ENCODE results near the gene IVNS1ABP. TPM values are rescaled to one million over a fixed set of nuclear protein-coding genes. Genes with fewer than 3 reads are reported as not detected.

The IVNS1ABP gene
- total and polyA plus RNA-seq, 2 of the 13 experiments (the other 11 are each of a cell fraction or from before 2014, with no cell fraction given) = 49.1 to 51.7 TPM

- TF ChIP-seq, protein P1, sequence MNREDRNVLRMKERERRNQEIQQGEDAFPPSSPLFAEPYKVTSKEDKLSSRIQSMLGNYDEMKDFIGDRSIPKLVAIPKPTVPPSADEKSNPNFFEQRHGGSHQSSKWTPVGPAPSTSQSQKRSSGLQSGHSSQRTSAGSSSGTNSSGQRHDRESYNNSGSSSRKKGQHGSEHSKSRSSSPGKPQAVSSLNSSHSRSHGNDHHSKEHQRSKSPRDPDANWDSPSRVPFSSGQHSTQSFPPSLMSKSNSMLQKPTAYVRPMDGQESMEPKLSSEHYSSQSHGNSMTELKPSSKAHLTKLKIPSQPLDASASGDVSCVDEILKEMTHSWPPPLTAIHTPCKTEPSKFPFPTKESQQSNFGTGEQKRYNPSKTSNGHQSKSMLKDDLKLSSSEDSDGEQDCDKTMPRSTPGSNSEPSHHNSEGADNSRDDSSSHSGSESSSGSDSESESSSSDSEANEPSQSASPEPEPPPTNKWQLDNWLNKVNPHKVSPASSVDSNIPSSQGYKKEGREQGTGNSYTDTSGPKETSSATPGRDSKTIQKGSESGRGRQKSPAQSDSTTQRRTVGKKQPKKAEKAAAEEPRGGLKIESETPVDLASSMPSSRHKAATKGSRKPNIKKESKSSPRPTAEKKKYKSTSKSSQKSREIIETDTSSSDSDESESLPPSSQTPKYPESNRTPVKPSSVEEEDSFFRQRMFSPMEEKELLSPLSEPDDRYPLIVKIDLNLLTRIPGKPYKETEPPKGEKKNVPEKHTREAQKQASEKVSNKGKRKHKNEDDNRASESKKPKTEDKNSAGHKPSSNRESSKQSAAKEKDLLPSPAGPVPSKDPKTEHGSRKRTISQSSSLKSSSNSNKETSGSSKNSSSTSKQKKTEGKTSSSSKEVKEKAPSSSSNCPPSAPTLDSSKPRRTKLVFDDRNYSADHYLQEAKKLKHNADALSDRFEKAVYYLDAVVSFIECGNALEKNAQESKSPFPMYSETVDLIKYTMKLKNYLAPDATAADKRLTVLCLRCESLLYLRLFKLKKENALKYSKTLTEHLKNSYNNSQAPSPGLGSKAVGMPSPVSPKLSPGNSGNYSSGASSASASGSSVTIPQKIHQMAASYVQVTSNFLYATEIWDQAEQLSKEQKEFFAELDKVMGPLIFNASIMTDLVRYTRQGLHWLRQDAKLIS (CRISPR knock-in tag; IDR thresholded peaks at IDR 0.05) = no peak
- TF ChIP-seq CHCHD3 (CRISPR knock-in tag; IDR thresholded peaks at IDR 0.05) = no peak
- peak; percentile 47 for TF ChIP-seq ZNF18 (CRISPR knock-in tag; IDR thresholded peaks at IDR 0.05; ENCODE audit: insufficient replicate concordance)
- TF ChIP-seq GTF2F1 (IDR thresholded peaks at IDR 0.05; ENCODE audit: low read length) = no peak
- no peak for TF ChIP-seq SYNCRIP (IDR thresholded peaks at IDR 0.05; ENCODE audit: insufficient read depth, low read depth, low read length)
- TF ChIP-seq, protein P2, sequence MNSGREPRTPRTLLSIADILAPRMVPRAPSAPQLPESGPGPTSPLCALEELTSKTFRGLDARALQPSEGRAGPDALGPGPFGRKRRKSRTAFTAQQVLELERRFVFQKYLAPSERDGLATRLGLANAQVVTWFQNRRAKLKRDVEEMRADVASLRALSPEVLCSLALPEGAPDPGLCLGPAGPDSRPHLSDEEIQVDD (CRISPR knock-in tag; IDR thresholded peaks at IDR 0.05; ENCODE audit: borderline replicate concordance) = no peak
- no peak; the same call in 1 of the 2 replicates for TF ChIP-seq SRY (CRISPR knock-in tag; IDR thresholded peaks at IDR 0.05)
- no peak for TF ChIP-seq NR2F1 (CRISPR knock-in tag; IDR thresholded peaks at IDR 0.05)
- no peak for TF ChIP-seq KLF6 (CRISPR knock-in tag; IDR thresholded peaks at IDR 0.05)
- TF ChIP-seq, protein P3, sequence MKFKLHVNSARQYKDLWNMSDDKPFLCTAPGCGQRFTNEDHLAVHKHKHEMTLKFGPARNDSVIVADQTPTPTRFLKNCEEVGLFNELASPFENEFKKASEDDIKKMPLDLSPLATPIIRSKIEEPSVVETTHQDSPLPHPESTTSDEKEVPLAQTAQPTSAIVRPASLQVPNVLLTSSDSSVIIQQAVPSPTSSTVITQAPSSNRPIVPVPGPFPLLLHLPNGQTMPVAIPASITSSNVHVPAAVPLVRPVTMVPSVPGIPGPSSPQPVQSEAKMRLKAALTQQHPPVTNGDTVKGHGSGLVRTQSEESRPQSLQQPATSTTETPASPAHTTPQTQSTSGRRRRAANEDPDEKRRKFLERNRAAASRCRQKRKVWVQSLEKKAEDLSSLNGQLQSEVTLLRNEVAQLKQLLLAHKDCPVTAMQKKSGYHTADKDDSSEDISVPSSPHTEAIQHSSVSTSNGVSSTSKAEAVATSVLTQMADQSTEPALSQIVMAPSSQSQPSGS (CRISPR knock-in tag; IDR thresholded peaks at IDR 0.05) = no peak
- TF ChIP-seq HOXA7 (CRISPR knock-in tag; IDR thresholded peaks at IDR 0.05) = no peak
- no peak for TF ChIP-seq ZEB1 (IDR thresholded peaks at IDR 0.05; ENCODE audit: insufficient replicate concordance, low read depth)
- no peak for TF ChIP-seq ZSCAN31 (CRISPR knock-in tag; IDR thresholded peaks at IDR 0.05; ENCODE audit: low read depth)
- TF ChIP-seq ZBTB3 (CRISPR knock-in tag; IDR thresholded peaks at IDR 0.05; ENCODE audit: borderline replicate concordance, low read depth) = no peak
- TF ChIP-seq MTA1 (CRISPR knock-in tag; IDR thresholded peaks at IDR 0.05; ENCODE audit: borderline replicate concordance) = no peak
- TF ChIP-seq KLF13 (CRISPR knock-in tag; IDR thresholded peaks at IDR 0.05) = no peak
- TF ChIP-seq ZNF652 (CRISPR knock-in tag; IDR thresholded peaks at IDR 0.05; ENCODE audit: borderline replicate concordance, low read depth) = no peak
- TF ChIP-seq, protein P4, sequence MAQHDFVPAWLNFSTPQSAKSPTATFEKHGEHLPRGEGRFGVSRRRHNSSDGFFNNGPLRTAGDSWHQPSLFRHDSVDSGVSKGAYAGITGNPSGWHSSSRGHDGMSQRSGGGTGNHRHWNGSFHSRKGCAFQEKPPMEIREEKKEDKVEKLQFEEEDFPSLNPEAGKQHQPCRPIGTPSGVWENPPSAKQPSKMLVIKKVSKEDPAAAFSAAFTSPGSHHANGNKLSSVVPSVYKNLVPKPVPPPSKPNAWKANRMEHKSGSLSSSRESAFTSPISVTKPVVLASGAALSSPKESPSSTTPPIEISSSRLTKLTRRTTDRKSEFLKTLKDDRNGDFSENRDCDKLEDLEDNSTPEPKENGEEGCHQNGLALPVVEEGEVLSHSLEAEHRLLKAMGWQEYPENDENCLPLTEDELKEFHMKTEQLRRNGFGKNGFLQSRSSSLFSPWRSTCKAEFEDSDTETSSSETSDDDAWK (CRISPR knock-in tag; IDR thresholded peaks at IDR 0.05) = no peak
- TF ChIP-seq JUN (CRISPR knock-in tag; IDR thresholded peaks at IDR 0.05) = no peak
These were observed 645 bp downstream of the IVNS1ABP start (continued) for GRCh38 chr1:185316163-185317033.

Data from HepG2 (cell line).